ENCODE results near the gene TMEM198.
A peak's percentile ranks its signal among the peaks of the same experiment; 100 is the strongest.

The TMEM198 gene

GRCh38 chr2:219540784-219541504 lies 2.9 kb upstream of the TMEM198 start:
- Mint-ChIP-seq H3K27ac (no peak overlapping the region), H3K4me1 (peaks cover 9% of the 10 kb centered on the region), H3K36me3 (no peaks in the 10 kb centered on the region), H3K27me3 (peaks cover 28% of the 10 kb centered on the region), H3K4me3 (peak overlapping the region; percentile 15), H3K9me3 (no peaks in the 10 kb centered on the region)
- DNase-seq (ENCODE audit: low spot score in 2 of 2): no peak
- no peak for ATAC-seq (ENCODE audit: low read depth)

GRCh38 chr2:219541611-219542180 lies 2.1 kb upstream of the TMEM198 start:
- DNase-seq (ENCODE audit: low spot score in 2 of 2): peak; percentile 90 to 93
- no peaks in the 10 kb centered on the region for H3K36me3 Mint-ChIP-seq
- no peak overlapping the region for H3K27ac Mint-ChIP-seq
- ATAC-seq (ENCODE audit: low read depth): peak; percentile 68
- peaks cover 9% of the 10 kb centered on the region for H3K4me1 Mint-ChIP-seq
- peaks cover 29% of the 10 kb centered on the region for H3K27me3 Mint-ChIP-seq
- peak overlapping the region; percentile 35 for H3K4me3 Mint-ChIP-seq
- H3K9me3 Mint-ChIP-seq: no peaks in the 10 kb centered on the region

- H3K27me3 Mint-ChIP-seq: peaks cover 34% of the 10 kb centered on the region
- ATAC-seq (ENCODE audit: low read depth) (peak; percentile 43), DNase-seq (ENCODE audit: low spot score in 2 of 2) (peak in 1 of 2 donors; percentile 72)
Observed at GRCh38 chr2:219542931-219543595, 765 bp upstream of the TMEM198 start.

GRCh38 chr2:219544567-219544966 lies 739 bp downstream of the TMEM198 start:
- H3K36me3 Mint-ChIP-seq: no peaks in the 10 kb centered on the region
- H3K4me3 Mint-ChIP-seq: peak overlapping the region; percentile 81
- no peaks in the 10 kb centered on the region for H3K9me3 Mint-ChIP-seq
- no peak overlapping the region for H3K27ac Mint-ChIP-seq
- DNase-seq (ENCODE audit: low spot score in 2 of 2) (no peak), ATAC-seq (ENCODE audit: low read depth) (no peak)
- H3K27me3 Mint-ChIP-seq: peaks cover 39% of the 10 kb centered on the region
- H3K4me1 Mint-ChIP-seq: peaks cover 9% of the 10 kb centered on the region

More at GRCh38 chr2:219542931-219543595, 765 bp upstream of the TMEM198 start:
- Mint-ChIP-seq H3K36me3 (no peaks in the 10 kb centered on the region), H3K27ac (no peak overlapping the region), H3K4me1 (peaks cover 9% of the 10 kb centered on the region), H3K9me3 (no peaks in the 10 kb centered on the region), H3K4me3 (peak overlapping the region; percentile 73)

GRCh38 chr2:219545295-219545942 lies 1.6 kb downstream of the TMEM198 start:
- H3K27me3 Mint-ChIP-seq: peaks cover 38% of the 10 kb centered on the region
- no peak for ATAC-seq (ENCODE audit: low read depth)

GRCh38 chr2:219545943-219546352 lies 2.1 kb downstream of the TMEM198 start:
- Mint-ChIP-seq H3K36me3 (no peaks in the 10 kb centered on the region), H3K4me1 (peaks cover 11% of the 10 kb centered on the region), H3K9me3 (no peaks in the 10 kb centered on the region), H3K27me3 (peaks cover 40% of the 10 kb centered on the region), H3K27ac (no peak overlapping the region), H3K4me3 (no peak overlapping the region)
- ATAC-seq (ENCODE audit: low read depth) (no peak), DNase-seq (ENCODE audit: low spot score in 2 of 2) (no peak)

More at GRCh38 chr2:219545295-219545942, 1.6 kb downstream of the TMEM198 start:
- DNase-seq (ENCODE audit: low spot score in 2 of 2): no peak
- H3K4me1 Mint-ChIP-seq: peaks cover 9% of the 10 kb centered on the region
- H3K36me3 Mint-ChIP-seq: no peaks in the 10 kb centered on the region
- H3K4me3 Mint-ChIP-seq: no peak overlapping the region
- no peak overlapping the region for H3K27ac Mint-ChIP-seq
- no peaks in the 10 kb centered on the region for H3K9me3 Mint-ChIP-seq

GRCh38 chr2:219547621-219548020 lies 3.8 kb downstream of the TMEM198 start:
- no peak overlapping the region for H3K4me3 Mint-ChIP-seq
- ATAC-seq (ENCODE audit: low read depth) (no peak), DNase-seq (ENCODE audit: low spot score in 2 of 2) (no peak)
- H3K9me3 Mint-ChIP-seq: no peaks in the 10 kb centered on the region
- H3K4me1 Mint-ChIP-seq: peaks cover 12% of the 10 kb centered on the region
- no peaks in the 10 kb centered on the region for H3K36me3 Mint-ChIP-seq
- peaks cover 44% of the 10 kb centered on the region for H3K27me3 Mint-ChIP-seq
- no peak overlapping the region for H3K27ac Mint-ChIP-seq

- ATAC-seq (ENCODE audit: low read depth): no peak
- DNase-seq (ENCODE audit: low spot score in 2 of 2): no peak
- Mint-ChIP-seq H3K27me3 (peaks cover 51% of the 10 kb centered on the region), H3K36me3 (no peaks in the 10 kb centered on the region), H3K4me3 (no peak overlapping the region), H3K27ac (no peak overlapping the region), H3K4me1 (peaks cover 12% of the 10 kb centered on the region), H3K9me3 (no peaks in the 10 kb centered on the region)
Observed at GRCh38 chr2:219548990-219549389, 5.2 kb downstream of the TMEM198 start.

GRCh38 chr2:219549619-219550018 lies 5.8 kb downstream of the TMEM198 start:
- no peaks in the 10 kb centered on the region for H3K9me3 Mint-ChIP-seq
- no peaks in the 10 kb centered on the region for H3K36me3 Mint-ChIP-seq
- DNase-seq (ENCODE audit: low spot score in 2 of 2) (no peak), ATAC-seq (ENCODE audit: low read depth) (no peak)
- peaks cover 9% of the 10 kb centered on the region for H3K4me1 Mint-ChIP-seq
- H3K27ac Mint-ChIP-seq: no peak overlapping the region
- no peak overlapping the region for H3K4me3 Mint-ChIP-seq
- peaks cover 53% of the 10 kb centered on the region for H3K27me3 Mint-ChIP-seq

GRCh38 chr2:219551441-219552381 lies 7.9 kb downstream of the TMEM198 start:
- Mint-ChIP-seq H3K36me3 (no peaks in the 10 kb centered on the region), H3K9me3 (no peaks in the 10 kb centered on the region), H3K27ac (no peak overlapping the region), H3K4me1 (peaks cover 9% of the 10 kb centered on the region), H3K4me3 (peak overlapping the region; percentile 76), H3K27me3 (peaks cover 44% of the 10 kb centered on the region)
- DNase-seq (ENCODE audit: low spot score in 2 of 2) (no peak), ATAC-seq (ENCODE audit: low read depth) (no peak)

- peak; percentile 63 to 75 for DNase-seq (ENCODE audit: low spot score in 2 of 2)
- Mint-ChIP-seq H3K27me3 (peaks cover 40% of the 10 kb centered on the region), H3K36me3 (no peaks in the 10 kb centered on the region), H3K4me1 (peaks cover 9% of the 10 kb centered on the region), H3K9me3 (no peaks in the 10 kb centered on the region), H3K27ac (no peak overlapping the region), H3K4me3 (peak overlapping the region; percentile 76)
- peak; percentile 96 for ATAC-seq (ENCODE audit: low read depth)
Observed at GRCh38 chr2:219552382-219553167, 8.7 kb downstream of the TMEM198 start.

- Mint-ChIP-seq H3K27ac (no peak overlapping the region), H3K4me3 (no peak overlapping the region), H3K27me3 (peaks cover 39% of the 10 kb centered on the region), H3K9me3 (no peaks in the 10 kb centered on the region), H3K4me1 (peaks cover 9% of the 10 kb centered on the region), H3K36me3 (no peaks in the 10 kb centered on the region)
- no peak for ATAC-seq (ENCODE audit: low read depth)
- no peak for DNase-seq (ENCODE audit: low spot score in 2 of 2)
Observed at GRCh38 chr2:219553168-219553417, 9.3 kb downstream of the TMEM198 start.

GRCh38 chr2:219553463-219553963 lies 9.7 kb downstream of the TMEM198 start:
- no peaks in the 10 kb centered on the region for H3K9me3 Mint-ChIP-seq
- H3K4me3 Mint-ChIP-seq: no peak overlapping the region
- ATAC-seq (ENCODE audit: low read depth) (no peak), DNase-seq (ENCODE audit: low spot score in 2 of 2) (no peak)
- no peaks in the 10 kb centered on the region for H3K36me3 Mint-ChIP-seq
- H3K4me1 Mint-ChIP-seq: peaks cover 9% of the 10 kb centered on the region
- no peak overlapping the region for H3K27ac Mint-ChIP-seq
- H3K27me3 Mint-ChIP-seq: peaks cover 37% of the 10 kb centered on the region

Measured in memory B cell (primary cell).